Keratinocyte (primary cell): Measurements from ENCODE around the gene FGF1. TPM values are rescaled to one million over a fixed set of nuclear protein-coding genes. Genes with fewer than 3 reads are reported as not detected.

ENCODE experiments used
- DNase-seq: peaks from one replicate; pipeline ENCODE4 v3.0.0-alpha.2; 2011; ENCODE audit warnings: low read depth, missing footprints, low spot score
- FAIRE-seq: peaks from 2 replicates; lab custom pipeline; 2011; peaks lifted over from hg19 to GRCh38; lab: Jason Lieb, UNC
- H2AFZ ChIP-seq: 2 replicates; pipeline ENCODE4 v1.6.0; 2012; ENCODE audit warnings: low read length, control low read depth, inconsistent platforms; ENCODE audit not compliant: control insufficient read depth
- H3K27ac ChIP-seq: 2 replicates; pipeline ENCODE4 v1.5.1; 2011; ENCODE audit warnings: low read length; ENCODE audit not compliant: control insufficient read depth, insufficient read depth
- H3K27me3 ChIP-seq: 3 replicates; pipeline ENCODE4 v1.6.0; 2011; ENCODE audit warnings: low read length; ENCODE audit not compliant: control insufficient read depth, insufficient read depth; ENCODE audit errors: extremely low read depth
- H3K36me3 ChIP-seq, 2 experiments: 2 replicates in 1 of 2; 3 replicates in 1 of 2; pipeline ENCODE4 v1.5.1; 2011; ENCODE audit warnings: low read length in 2 of 2, mild to moderate bottlenecking in 1 of 2; ENCODE audit not compliant: control insufficient read depth in 2 of 2, insufficient read depth in 2 of 2; ENCODE audit errors: extremely low read depth in 1 of 2
- H3K4me1 ChIP-seq: 3 replicates; pipeline ENCODE4 v1.5.1; 2011; ENCODE audit warnings: low read length; ENCODE audit not compliant: control insufficient read depth, insufficient read depth; ENCODE audit errors: extremely low read depth
- H3K4me2 ChIP-seq: 3 replicates; pipeline ENCODE4 v1.6.0; 2011; ENCODE audit warnings: low read depth, low read length; ENCODE audit not compliant: control insufficient read depth, insufficient read depth; ENCODE audit errors: extremely low read depth
- H3K4me3 ChIP-seq, 3 experiments: fragments of 200-600 bp in 1 of 3; sonication (generic) in 1 of 3; 2 replicates in 2 of 3; 3 replicates in 1 of 3; pipeline ENCODE4 v1.5.1; 2011 to 2016; ENCODE audit warnings: low read length in 3 of 3, mild to moderate bottlenecking in 3 of 3, control low read depth in 2 of 3, inconsistent platforms in 1 of 3, low read depth in 1 of 3, mixed read lengths in 1 of 3, mixed run types in 1 of 3, moderate library complexity in 1 of 3; ENCODE audit not compliant: control insufficient read depth in 2 of 3, insufficient read depth in 2 of 3; ENCODE audit errors: extremely low read depth in 1 of 3
- H3K79me2 ChIP-seq: 2 replicates; pipeline ENCODE4 v1.6.0; 2012; ENCODE audit warnings: low read length; ENCODE audit not compliant: control insufficient read depth, insufficient read depth
- H3K9ac ChIP-seq: 3 replicates; pipeline ENCODE4 v1.6.0; 2011; ENCODE audit warnings: low read length; ENCODE audit not compliant: control insufficient read depth, insufficient read depth; ENCODE audit errors: extremely low read depth
- H3K9me1 ChIP-seq: 3 replicates; pipeline ENCODE4 v1.6.0; 2011; ENCODE audit warnings: low read length; ENCODE audit not compliant: control insufficient read depth, insufficient read depth; ENCODE audit errors: extremely low read depth
- H3K9me3 ChIP-seq: 2 replicates; pipeline ENCODE4 v1.5.1; 2012; ENCODE audit warnings: low read depth, low read length; ENCODE audit not compliant: control insufficient read depth
- H4K20me1 ChIP-seq: 3 replicates; pipeline ENCODE4 v1.6.0; 2011; ENCODE audit warnings: low read length; ENCODE audit not compliant: control insufficient read depth, insufficient read depth; ENCODE audit errors: extremely low read depth
- CTCF ChIP-seq, 3 experiments: IDR thresholded peaks in 1 of 3; conservative IDR thresholded peaks in 1 of 3; optimal IDR thresholded peaks in 1 of 3; 2 replicates in 2 of 3; 3 replicates in 1 of 3; pipeline versions ENCODE3 to v1.5.1; 2011; ENCODE audit warnings: low read length in 3 of 3, mild to moderate bottlenecking in 3 of 3, moderate library complexity in 2 of 3, control low read depth in 1 of 3, inconsistent platforms in 1 of 3; ENCODE audit not compliant: insufficient read depth in 2 of 3; ENCODE audit errors: extremely low read depth in 1 of 3
- EZH2 ChIP-seq: IDR thresholded peaks from one replicate; pipeline ENCODE4 v1.6.1; 2012; ENCODE audit warnings: inconsistent platforms, mild to moderate bottlenecking, low read length, moderate library complexity
- dilution Hi-C: fragments of 300-500 bp; cut with MboI; formaldehyde crosslinking; loops from one replicate; pipeline ENCODE4 v1.7.0; 2020; ENCODE audit warnings: low sequenced_read_pairs; ENCODE audit not compliant: extremely low pct_ligation_motif_present
- polyA plus RNA-seq, 5 experiments: library from polyadenylated mRNA; depleted of rRNA in 3 of 5; stranded (reverse) in 3 of 5; stranded (forward) in 1 of 5; unstranded in 1 of 5; fragments of >200 nt; gene quantifications; 1 replicate in 1 of 5; 2 replicates in 3 of 5; 3 replicates in 1 of 5; pipeline versions ENCODE4 v1.2.1 to v1.2.3, GENCODE V29; 2011 to 2012; ENCODE audit warnings: missing spikeins in 2 of 5, low read depth in 1 of 5, low replicate concordance in 1 of 5

FGF1 gene
- polyA plus RNA-seq, 1 donor (not counting 4 experiments of a cell fraction or from before 2014, with no cell fraction given) = 2.4 TPM

GRCh38 chr5:142618130-142618523 lies 67.8 kb downstream of the FGF1 start:
- Histone ChIP-seq H4K20me1 (no peaks in the 10 kb centered on the region), H3K9ac (no peak overlapping the region), H3K9me1 (no peaks in the 10 kb centered on the region), H3K27ac (no peak overlapping the region), H3K4me3 (no peak overlapping the region), H3K4me1 (peaks cover 39% of the 10 kb centered on the region), H3K79me2 (no peaks in the 10 kb centered on the region), H3K27me3 (no peaks in the 10 kb centered on the region), H3K9me3 (no peaks in the 10 kb centered on the region), H2AFZ (no peak overlapping the region), H3K36me3 (no peaks in the 10 kb centered on the region), H3K4me2 (no peak overlapping the region)
- dilution Hi-C loops = no loop called here
- FAIRE-seq (peak; percentile 69), DNase-seq (no peak)
- TF ChIP-seq EZH2 (no peak), CTCF (optimal IDR thresholded peaks at IDR 0.05 in 1 of 3, IDR thresholded peaks at IDR 0.05 in 1 of 3, conservative IDR thresholded peaks at IDR 0.05 in 1 of 3; ENCODE audit: extremely low read depth in 1 of 3, insufficient read depth in 2 of 3, low read length in 3 of 3) (no peak)

GRCh38 chr5:142617416-142618129 lies 68.3 kb downstream of the FGF1 start:
- H2AFZ ChIP-seq = no peak overlapping the region
- FAIRE-seq = no peak
- no peaks in the 10 kb centered on the region for H3K9me3 ChIP-seq
- H3K27ac ChIP-seq = no peak overlapping the region
- H3K9me1 ChIP-seq = no peaks in the 10 kb centered on the region
- H4K20me1 ChIP-seq = no peaks in the 10 kb centered on the region
- H3K4me2 ChIP-seq = no peak overlapping the region
- no peaks in the 10 kb centered on the region for H3K36me3 ChIP-seq
- H3K27me3 ChIP-seq = no peaks in the 10 kb centered on the region
- peaks cover 37% of the 10 kb centered on the region for H3K4me1 ChIP-seq
- dilution Hi-C loops = no loop called here
- H3K79me2 ChIP-seq = no peaks in the 10 kb centered on the region
- H3K9ac ChIP-seq = no peak overlapping the region
- TF ChIP-seq CTCF (optimal IDR thresholded peaks at IDR 0.05 in 1 of 3, IDR thresholded peaks at IDR 0.05 in 1 of 3, conservative IDR thresholded peaks at IDR 0.05 in 1 of 3; ENCODE audit: extremely low read depth in 1 of 3, insufficient read depth in 2 of 3, low read length in 3 of 3) = no peak
- TF ChIP-seq EZH2 = no peak
- no peak for DNase-seq
- H3K4me3 ChIP-seq = no peak overlapping the region
